GM13976 (cell line): ENCODE measurements around the gene CYB5R2.
A peak's percentile ranks its signal among the peaks of the same experiment; 100 is the strongest.

Experiments
- DNase-seq: peaks from one replicate; pipeline ENCODE4 v3.0.0; 2012; ENCODE audit warnings: low spot score
- CTCF ChIP-seq: IDR thresholded peaks from 2 replicates; pipeline ENCODE4 v1.5.1; 2012; ENCODE audit warnings: borderline replicate concordance, mild to moderate bottlenecking; ENCODE audit not compliant: insufficient read depth; ENCODE audit errors: extremely low read depth, missing control alignments, control extremely low read depth
- in situ Hi-C: fragments of 300-500 bp; cut with MboI; formaldehyde crosslinking; loops from one replicate; pipeline ENCODE4 v1.12.0; 2022; ENCODE audit warnings: low sequenced_read_pairs, mixed read lengths, inconsistent platforms; ENCODE audit not compliant: unreplicated experiment

The CYB5R2 gene

GRCh38 chr11:7671347-7672215 is 1.7 kb downstream of the CYB5R2 start:
- TF ChIP-seq CTCF: no peak
- peak; percentile 73 for DNase-seq
- in situ Hi-C loops: no loop called here

DNA sequence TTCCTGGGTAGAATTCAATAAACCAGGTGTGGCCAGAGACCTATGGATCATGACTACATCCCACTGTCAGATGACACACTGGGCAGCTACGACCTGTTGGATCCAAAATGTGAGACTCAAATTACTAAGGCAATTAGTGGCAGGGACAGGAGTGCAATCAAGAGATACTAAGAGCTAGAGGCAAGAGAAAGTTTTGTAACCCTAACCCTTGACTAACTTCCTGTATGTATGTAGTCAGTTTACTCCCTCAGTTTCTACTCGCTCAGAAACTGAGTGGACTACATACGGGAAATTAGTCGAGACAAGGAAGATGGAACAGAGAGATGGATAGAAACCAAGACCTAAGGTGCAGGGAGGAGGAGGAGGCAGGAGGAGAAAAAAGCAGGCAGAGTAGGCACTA is 2.7 kb downstream of the CYB5R2 start:
- in situ Hi-C loops: no loop called here
- TF ChIP-seq CTCF: no peak
- no peak for DNase-seq

- no peak for DNase-seq
- in situ Hi-C loops: no loop called here
- TF ChIP-seq CTCF: no peak
These were observed 4.4 kb downstream of the CYB5R2 start for GRCh38 chr11:7668911-7669310.

GRCh38 chr11:7668464-7668863 is 4.8 kb downstream of the CYB5R2 start:
- in situ Hi-C loops: no loop called here
- TF ChIP-seq CTCF: no peak
- DNase-seq: no peak

DNA sequence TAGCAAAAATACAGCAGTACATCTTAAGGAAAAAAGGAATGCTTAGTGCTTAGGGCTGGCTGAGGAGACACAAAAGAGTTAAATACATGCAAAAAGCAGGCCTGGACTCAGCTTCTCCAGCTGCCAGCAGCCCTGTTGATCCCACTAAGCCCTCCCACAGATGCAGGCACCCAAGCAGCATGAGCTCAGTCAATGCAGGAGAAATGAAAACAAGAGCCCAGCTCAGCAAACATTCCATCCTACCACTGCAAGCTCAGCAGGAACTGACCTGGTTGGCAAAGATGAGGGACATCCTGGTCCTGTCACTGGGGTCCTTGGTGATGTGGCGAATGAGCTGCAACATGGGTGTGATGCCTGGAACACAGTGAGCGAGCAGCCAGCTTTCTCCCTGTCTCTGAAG is 5.8 kb downstream of the CYB5R2 start:
- in situ Hi-C loops: no loop called here
- DNase-seq: no peak
- TF ChIP-seq CTCF: no peak

DNA sequence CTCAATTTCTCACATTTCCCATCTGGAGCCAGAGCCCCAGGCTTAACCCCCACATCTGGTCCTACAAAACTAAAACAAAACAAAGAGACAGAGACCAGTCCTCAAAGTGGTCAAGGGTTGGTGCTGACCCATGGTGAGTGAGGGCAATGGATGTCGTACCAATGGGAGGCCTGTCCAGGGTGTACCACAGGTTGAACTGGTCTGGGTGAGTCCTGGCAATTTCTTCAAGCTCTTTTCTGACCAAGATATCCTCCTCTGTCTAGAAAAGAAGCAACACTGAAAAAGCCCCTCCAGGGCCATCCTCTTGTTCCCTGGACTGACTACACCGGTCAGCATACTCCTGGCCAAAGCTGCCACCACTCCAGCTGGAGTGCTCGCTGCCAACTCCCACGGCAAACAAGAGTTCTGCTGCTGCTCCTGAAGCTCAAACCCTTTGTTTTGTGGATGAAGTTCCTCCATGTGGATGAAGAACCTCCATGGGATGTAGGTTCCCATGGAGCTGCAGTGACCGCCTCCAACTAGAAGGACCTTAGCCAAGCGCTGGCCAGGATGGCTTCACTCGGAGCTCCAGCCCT is 6.9 kb downstream of the CYB5R2 start:
- in situ Hi-C loops: no loop called here

More for the DNA sequence above, 6.9 kb downstream of the CYB5R2 start:
- no peak for TF ChIP-seq CTCF
- DNase-seq: no peak
